ENCODE data around the gene PLA2G2F.

Gene PLA2G2F

GRCh38 chr1:20139776-20140612, 871 bp downstream of the PLA2G2F start:
- peak overlapping the region in 4 of 21 experiments; percentile 10 to 37 (median 24) for H3K27ac ChIP-seq
- no peak overlapping the region for H3K4me3 ChIP-seq

- no peak overlapping the region for H3K4me3 ChIP-seq
- no peak overlapping the region for H3K27ac ChIP-seq
Measured at GRCh38 chr1:20141001-20141400, 1.9 kb downstream of the PLA2G2F start.

GRCh38 chr1:20141466-20141865, 2.3 kb downstream of the PLA2G2F start:
- Histone ChIP-seq H3K4me3 (no peak overlapping the region), H3K27ac (no peak overlapping the region)

- Histone ChIP-seq H3K27ac (no peak overlapping the region), H3K4me3 (no peak overlapping the region)
Measured at GRCh38 chr1:20142001-20142710, 3.0 kb downstream of the PLA2G2F start.

GRCh38 chr1:20143318-20143717, 4.2 kb downstream of the PLA2G2F start:
- Histone ChIP-seq H3K4me3 (no peak overlapping the region), H3K27ac (no peak overlapping the region)

- Histone ChIP-seq H3K4me3 (no peak overlapping the region), H3K27ac (no peak overlapping the region)
Measured at GRCh38 chr1:20143734-20144565, 4.8 kb downstream of the PLA2G2F start.

- Histone ChIP-seq H3K4me3 (no peak overlapping the region), H3K27ac (no peak overlapping the region)
Measured at GRCh38 chr1:20147846-20148570, 8.9 kb downstream of the PLA2G2F start.

GRCh38 chr1:20148571-20149500, 9.7 kb downstream of the PLA2G2F start:
- H3K27ac ChIP-seq, result no peak overlapping the region
- no peak overlapping the region for H3K4me3 ChIP-seq

GRCh38 chr1:20149601-20150325, 10.6 kb downstream of the PLA2G2F start:
- Histone ChIP-seq H3K27ac (no peak overlapping the region), H3K4me3 (no peak overlapping the region)

GRCh38 chr1:20150326-20150705, 11.2 kb downstream of the PLA2G2F start:
- H3K27ac ChIP-seq, result no peak overlapping the region
- H3K4me3 ChIP-seq, result no peak overlapping the region

- Histone ChIP-seq H3K4me3 (no peak overlapping the region), H3K27ac (no peak overlapping the region)
Measured at GRCh38 chr1:20150969-20151368, 11.8 kb downstream of the PLA2G2F start.

GRCh38 chr1:20151906-20152598, 12.9 kb downstream of the PLA2G2F start:
- H3K4me3 ChIP-seq, result peak overlapping the region in 6 of 7 experiments; percentile 3 to 30 (median 22)
- peak overlapping the region in 17 of 21 experiments; percentile 11 to 84 (median 56) for H3K27ac ChIP-seq

GRCh38 chr1:20152599-20152930, 13.4 kb downstream of the PLA2G2F start:
- peak overlapping the region in 16 of 21 experiments; percentile 11 to 84 (median 56) for H3K27ac ChIP-seq
- no peak overlapping the region for H3K4me3 ChIP-seq

GRCh38 chr1:20153000-20153418, 13.9 kb downstream of the PLA2G2F start:
- Histone ChIP-seq H3K27ac (peak overlapping the region in 16 of 21 experiments; percentile 11 to 84 (median 56)), H3K4me3 (no peak overlapping the region)

GRCh38 chr1:20154301-20154831, 15.2 kb downstream of the PLA2G2F start:
- Histone ChIP-seq H3K27ac (peak overlapping the region in 6 of 21 experiments; percentile 4 to 81 (median 24)), H3K4me3 (no peak overlapping the region)

GRCh38 chr1:20158358-20159070, 19.4 kb downstream of the PLA2G2F start:
- H3K4me3 ChIP-seq, result no peak overlapping the region
- H3K27ac ChIP-seq, result no peak overlapping the region
